ENCODE data around the gene CFC1. TPM values are rescaled to one million over a fixed set of nuclear protein-coding genes. Genes with fewer than 3 reads are reported as not detected.
"Not testable (repeated sequence)": the region's sequence is repeated elsewhere in the genome, so short reads cannot be mapped to it uniquely, and the experiment has no call there.

CFC1 gene
- total and polyA plus RNA-seq, 2 of the 8 experiments (the other 6 are each of a cell fraction or from before 2014, with no cell fraction given), result 0.14 TPM; not detected in 1

GRCh38 chr2:130577559-130577958 lies 21.8 kb downstream of the CFC1 start:
- H2BK15ac ChIP-seq (ENCODE audit: low read length); H3K27me3 ChIP-seq (replicated peaks in 1 of 4; ENCODE audit: control insufficient read depth in 3 of 4, extremely low read depth in 1 of 4, insufficient read depth in 3 of 4, low read length in 3 of 4); POLR2A ChIA-PET (ENCODE audit: partially characterized antibody); H2BK20ac ChIP-seq (ENCODE audit: low read length); H3K56ac ChIP-seq (replicated peaks; ENCODE audit: insufficient read length, low read depth, low read length); H3K23ac ChIP-seq (ENCODE audit: insufficient read length); H2BK120ac ChIP-seq (replicated peaks; ENCODE audit: low read depth, low read length); H3K79me2 ChIP-seq (ENCODE audit: control insufficient read depth in 1 of 2, insufficient read depth in 2 of 2, low read length in 2 of 2); H3K14ac ChIP-seq (ENCODE audit: insufficient read length); H3K79me1 ChIP-seq (ENCODE audit: low read depth, low read length); H4K20me1 ChIP-seq (replicated peaks in 1 of 2; ENCODE audit: control insufficient read depth in 1 of 2, insufficient read depth in 2 of 2, low read length in 2 of 2); H4K5ac ChIP-seq (ENCODE audit: insufficient read length, low read depth, low read length); H3K4me3 ChIP-seq (ENCODE audit: extremely low read depth in 1 of 4, insufficient read depth in 2 of 4, low read depth in 3 of 4, low read length in 4 of 4); H2BK12ac ChIP-seq (ENCODE audit: low read depth, low read length); CTCF ChIA-PET (ENCODE audit: partially characterized antibody); H3K18ac ChIP-seq (ENCODE audit: extremely low read depth, low read length); H4K8ac ChIP-seq (ENCODE audit: extremely low read depth, insufficient read depth, low read length); H2AFZ ChIP-seq (ENCODE audit: low read length); H2BK5ac ChIP-seq (ENCODE audit: low read depth, low read length); H3K27ac ChIP-seq (ENCODE audit: low read depth, low read length); H4K91ac ChIP-seq (replicated peaks; ENCODE audit: insufficient read length, low read length); H3K23me2 ChIP-seq (ENCODE audit: low read depth, low read length); DNase-seq (ENCODE audit: low read depth in 1 of 2, low spot score in 2 of 2); H3K9ac ChIP-seq (replicated peaks in 1 of 4; ENCODE audit: extremely low read depth in 1 of 4, low read depth in 3 of 4, low read length in 3 of 4); H3K4me2 ChIP-seq (ENCODE audit: insufficient read depth in 1 of 2, low read depth in 2 of 2, low read length in 2 of 2); H2AK5ac ChIP-seq (ENCODE audit: low read depth, low read length); H3K4ac ChIP-seq (replicated peaks; ENCODE audit: insufficient read length, low read depth, low read length); H3K36me3 ChIP-seq (ENCODE audit: control insufficient read depth in 2 of 4, insufficient read depth in 4 of 4, low read length in 3 of 4); H3K9me3 ChIP-seq (ENCODE audit: insufficient read depth in 2 of 2, low read depth in 1 of 2, low read length in 1 of 2); H3K4me1 ChIP-seq (replicated peaks in 1 of 4; ENCODE audit: control insufficient read depth in 3 of 4, insufficient read depth in 4 of 4, low read length in 3 of 4): not testable (repeated sequence)
- peak; percentile 19 for FAIRE-seq
- WGBS, 2 experiments (ENCODE audit: extremely low coverage in 1 of 2, insufficient coverage in 1 of 2, insufficient read length in 1 of 2, insufficient replicate concordance in 2 of 2, low coverage in 1 of 2, low lambda C conversion rate in 2 of 2, missing lambda C conversion rate in 1 of 2), result no CpG with 5 or more reads among the region's 4 CpGs

- H2BK120ac ChIP-seq (replicated peaks; ENCODE audit: low read depth, low read length); H3K4me2 ChIP-seq (ENCODE audit: insufficient read depth in 1 of 2, low read depth in 2 of 2, low read length in 2 of 2); H3K9ac ChIP-seq (replicated peaks in 1 of 4; ENCODE audit: extremely low read depth in 1 of 4, low read depth in 3 of 4, low read length in 3 of 4); H3K9me3 ChIP-seq (ENCODE audit: insufficient read depth in 2 of 2, low read depth in 1 of 2, low read length in 1 of 2); H3K79me2 ChIP-seq (ENCODE audit: control insufficient read depth in 1 of 2, insufficient read depth in 2 of 2, low read length in 2 of 2); H3K79me1 ChIP-seq (ENCODE audit: low read depth, low read length); H4K8ac ChIP-seq (ENCODE audit: extremely low read depth, insufficient read depth, low read length); FAIRE-seq; H3K4ac ChIP-seq (replicated peaks; ENCODE audit: insufficient read length, low read depth, low read length); POLR2A ChIA-PET (ENCODE audit: partially characterized antibody); H3K4me3 ChIP-seq (ENCODE audit: extremely low read depth in 1 of 4, insufficient read depth in 2 of 4, low read depth in 3 of 4, low read length in 4 of 4); H3K4me1 ChIP-seq (replicated peaks in 1 of 4; ENCODE audit: control insufficient read depth in 3 of 4, insufficient read depth in 4 of 4, low read length in 3 of 4); H3K18ac ChIP-seq (ENCODE audit: extremely low read depth, low read length); H3K14ac ChIP-seq (ENCODE audit: insufficient read length); H3K27me3 ChIP-seq (replicated peaks in 1 of 4; ENCODE audit: control insufficient read depth in 3 of 4, extremely low read depth in 1 of 4, insufficient read depth in 3 of 4, low read length in 3 of 4); DNase-seq (ENCODE audit: low read depth in 1 of 2, low spot score in 2 of 2); H2AFZ ChIP-seq (ENCODE audit: low read length); H4K5ac ChIP-seq (ENCODE audit: insufficient read length, low read depth, low read length); H3K56ac ChIP-seq (replicated peaks; ENCODE audit: insufficient read length, low read depth, low read length); CTCF ChIA-PET (ENCODE audit: partially characterized antibody); H3K23me2 ChIP-seq (ENCODE audit: low read depth, low read length); H2BK12ac ChIP-seq (ENCODE audit: low read depth, low read length); H2BK20ac ChIP-seq (ENCODE audit: low read length); H2BK15ac ChIP-seq (ENCODE audit: low read length); H2AK5ac ChIP-seq (ENCODE audit: low read depth, low read length); H4K91ac ChIP-seq (replicated peaks; ENCODE audit: insufficient read length, low read length); H3K36me3 ChIP-seq (ENCODE audit: control insufficient read depth in 2 of 4, insufficient read depth in 4 of 4, low read length in 3 of 4); H3K23ac ChIP-seq (ENCODE audit: insufficient read length); H4K20me1 ChIP-seq (replicated peaks in 1 of 2; ENCODE audit: control insufficient read depth in 1 of 2, insufficient read depth in 2 of 2, low read length in 2 of 2); H3K27ac ChIP-seq (ENCODE audit: low read depth, low read length); H2BK5ac ChIP-seq (ENCODE audit: low read depth, low read length): not testable (repeated sequence)
- no CpG with 5 or more reads among the region's 8 CpGs for WGBS, 2 experiments (ENCODE audit: extremely low coverage in 1 of 2, insufficient coverage in 1 of 2, insufficient read length in 1 of 2, insufficient replicate concordance in 2 of 2, low coverage in 1 of 2, low lambda C conversion rate in 2 of 2, missing lambda C conversion rate in 1 of 2)
Observed at GRCh38 chr2:130576209-130576784, 23.1 kb downstream of the CFC1 start.
